Cardiac septum (tissue), 1 donor: ENCODE results near the gene TMEM131. TPM values are rescaled to one million over a fixed set of nuclear protein-coding genes. Genes with fewer than 3 reads are reported as not detected.

Source experiments
- DNase-seq: peaks from one replicate; pipeline ENCODE4 v3.0.0-alpha.2; 2020; ENCODE audit warnings: low spot score
- intact Hi-C: fragments of 100-400 bp; cut with DNase I; formaldehyde crosslinking; loops from one replicate; pipeline ENCODE4 v1.14.0; 2022
- total RNA-seq: library from RNA; stranded (reverse); fragmentation: NEBNext Ultra II Directional; extraction: Animal tissue kit (Norgen Biotek cat#: 25700); gene quantifications from one replicate; pipeline ENCODE4 v1.2.1, GENCODE V29; 2021
- donor health status: DM: no; HTN: no; CAD: no.

The TMEM131 gene
- total RNA-seq, 1 donor from 2014 or later, result 28.6 TPM

DNA sequence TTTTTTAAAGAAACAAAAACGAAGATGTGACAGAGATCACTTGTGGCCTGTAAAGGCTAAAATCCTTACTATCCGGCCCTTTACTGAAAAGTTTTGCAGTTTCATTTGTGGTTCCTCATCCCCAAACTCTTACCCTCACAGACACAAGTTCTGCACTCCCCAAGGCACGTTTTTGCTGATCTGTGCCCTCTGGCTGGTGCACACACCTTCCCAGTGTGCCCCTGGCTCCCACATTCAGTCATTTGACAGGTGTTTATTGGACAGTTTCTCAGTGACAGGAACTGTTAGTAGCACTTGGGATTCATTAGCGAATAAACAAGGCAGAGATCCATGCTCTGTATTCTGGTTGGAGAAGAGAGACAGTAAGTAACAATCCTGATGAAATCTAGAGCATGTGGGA is 259.6 kb downstream of the TMEM131 start:
- peak; percentile 33 for DNase-seq
- intact Hi-C loops, result no loop called here

- intact Hi-C loops, result no loop called here
Observed at GRCh38 chr2:97735161-97735561, 260.6 kb downstream of the TMEM131 start.

GRCh38 chr2:97734061-97735051 is 261.4 kb downstream of the TMEM131 start:
- intact Hi-C loops, result no loop called here
- DNase-seq, result peak; percentile 72

More at GRCh38 chr2:97735161-97735561, 260.6 kb downstream of the TMEM131 start:
- DNase-seq, result peak; percentile 65

DNA sequence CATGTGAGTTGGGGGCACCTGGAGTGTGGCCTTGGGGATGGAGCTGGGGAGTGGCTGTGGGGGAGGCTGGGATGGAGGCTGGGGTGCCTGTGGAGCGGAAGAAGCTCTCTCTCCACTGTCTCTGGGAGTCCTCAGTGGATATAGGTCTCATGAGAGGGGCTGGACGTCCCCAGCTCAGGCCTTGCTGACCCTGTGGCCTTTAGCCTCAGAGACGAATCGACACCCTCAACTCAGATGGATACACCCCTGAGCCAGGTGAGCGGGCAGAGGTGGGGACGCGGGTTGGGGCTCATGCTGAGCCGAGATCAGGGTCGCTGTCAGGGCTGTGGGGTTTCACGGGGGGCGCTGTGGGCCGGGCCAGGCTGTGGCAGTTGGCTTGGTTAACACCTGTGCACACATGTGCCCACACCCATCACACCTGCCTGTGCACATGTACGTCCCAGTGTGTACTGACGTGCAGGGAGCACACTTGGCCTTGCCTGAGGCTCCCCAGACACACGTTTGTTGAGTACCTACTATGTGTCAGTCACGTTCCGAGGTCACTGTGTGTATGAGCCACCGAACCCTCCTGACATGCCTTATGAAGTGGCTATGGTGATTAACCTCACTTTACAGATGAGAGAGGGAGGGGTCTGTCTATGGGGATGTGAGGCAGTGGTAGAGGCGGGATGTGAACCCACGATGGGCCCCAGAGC is 262.3 kb downstream of the TMEM131 start:
- DNase-seq, result peak; percentile 43
- intact Hi-C loops, result no loop called here

DNA sequence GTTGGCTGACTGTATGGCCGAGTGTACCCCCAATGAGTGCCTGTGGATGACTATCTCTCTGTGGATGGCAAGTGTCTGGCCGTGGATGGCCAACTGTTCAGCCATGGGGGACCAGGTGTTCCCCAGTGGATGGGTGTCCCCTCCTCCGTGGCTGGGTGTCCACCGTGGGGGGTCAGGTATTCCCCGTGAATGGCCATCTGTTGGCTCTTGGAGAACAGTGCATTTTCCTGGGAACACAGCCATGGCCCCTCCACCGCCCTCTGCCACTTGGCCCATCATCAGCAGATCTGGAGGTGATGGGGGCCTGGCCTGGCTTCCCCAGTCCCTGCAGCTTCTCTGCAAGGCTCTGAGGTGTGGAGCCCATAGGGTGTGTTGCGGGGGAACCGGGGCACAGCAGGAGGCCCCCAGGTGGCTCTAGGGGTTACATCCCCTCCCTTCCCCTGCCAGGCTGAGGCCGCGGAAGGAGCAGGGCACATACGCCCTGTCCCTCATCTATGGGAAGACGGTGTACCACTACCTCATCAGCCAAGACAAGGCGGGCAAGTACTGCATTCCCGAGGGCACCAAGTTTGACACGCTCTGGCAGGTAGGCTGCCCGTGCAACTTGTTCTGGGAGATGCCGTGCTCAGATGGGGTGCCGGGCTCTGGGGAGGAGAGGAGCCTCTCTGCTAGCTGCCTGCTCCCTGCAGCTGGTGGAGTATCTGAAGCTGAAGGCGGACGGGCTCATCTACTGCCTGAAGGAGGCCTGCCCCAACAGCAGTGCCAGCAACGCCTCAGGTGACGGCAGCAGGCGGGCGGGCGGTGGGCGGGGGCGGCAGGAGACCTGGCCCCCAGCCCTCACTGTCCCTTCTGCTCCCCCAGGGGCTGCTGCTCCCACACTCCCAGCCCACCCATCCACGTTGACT is 263.1 kb downstream of the TMEM131 start:
- DNase-seq, result peak; percentile 67
- intact Hi-C loops, result no loop called here

GRCh38 chr2:97731274-97732020 is 264.3 kb downstream of the TMEM131 start:
- DNase-seq, result peak; percentile 72
- intact Hi-C loops, result no loop called here

DNA sequence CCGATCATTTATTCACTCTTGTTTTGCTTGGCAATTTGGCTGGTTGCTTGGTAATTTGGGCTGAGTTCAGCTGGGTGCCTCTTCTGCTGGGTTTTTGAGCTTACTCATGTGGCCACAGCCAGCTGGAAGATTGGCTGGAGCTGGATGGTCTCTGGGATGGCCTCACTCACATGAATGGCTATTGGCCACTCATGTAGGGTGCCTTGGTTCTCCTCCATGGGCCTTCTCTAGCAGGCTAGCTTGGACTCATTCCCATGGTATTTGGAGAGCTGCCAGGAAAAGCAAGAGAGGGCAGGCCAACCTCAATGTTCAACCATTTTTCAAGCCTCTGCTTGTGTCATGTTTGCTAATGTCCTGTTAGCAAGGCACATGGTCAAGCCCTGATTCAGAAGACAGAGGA is 265.5 kb downstream of the TMEM131 start:
- intact Hi-C loops, result no loop called here
- no peak for DNase-seq

DNA sequence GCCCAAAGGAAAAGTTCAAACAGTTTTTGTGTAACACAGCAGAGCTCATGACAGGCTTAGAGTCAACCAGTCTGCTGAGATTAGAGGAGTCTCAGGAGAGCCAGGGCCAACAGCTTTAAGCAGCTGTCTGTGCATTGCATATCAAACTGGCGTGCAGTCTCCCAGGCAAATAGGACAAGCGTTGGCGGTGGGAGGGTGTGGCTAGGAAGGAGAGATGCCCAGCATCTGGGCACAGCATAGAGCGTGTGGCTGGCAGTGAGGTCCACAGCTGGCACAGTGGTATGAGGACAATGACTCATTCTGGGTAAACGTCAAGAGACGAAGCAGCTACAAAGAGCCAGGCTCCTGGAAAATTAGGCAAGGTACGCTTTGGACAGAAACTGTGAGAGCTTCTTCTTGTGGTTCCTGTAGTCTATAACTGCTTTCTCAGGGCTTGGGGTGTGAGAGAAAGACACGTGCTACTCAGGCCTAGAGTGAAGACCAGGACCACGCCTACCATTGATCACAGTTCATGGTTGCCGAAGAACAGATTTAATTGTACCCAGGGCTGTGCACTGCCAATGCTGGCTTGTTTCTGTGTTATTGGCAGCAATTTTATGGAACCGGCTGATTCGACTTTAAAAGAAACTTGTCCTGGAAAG is 267.5 kb downstream of the TMEM131 start:
- peak; percentile 55 for DNase-seq
- intact Hi-C loops, result no loop called here

- intact Hi-C loops, result no loop called here
- peak; percentile 6 for DNase-seq
Observed at GRCh38 chr2:97727296-97727695, 268.5 kb downstream of the TMEM131 start.

DNA sequence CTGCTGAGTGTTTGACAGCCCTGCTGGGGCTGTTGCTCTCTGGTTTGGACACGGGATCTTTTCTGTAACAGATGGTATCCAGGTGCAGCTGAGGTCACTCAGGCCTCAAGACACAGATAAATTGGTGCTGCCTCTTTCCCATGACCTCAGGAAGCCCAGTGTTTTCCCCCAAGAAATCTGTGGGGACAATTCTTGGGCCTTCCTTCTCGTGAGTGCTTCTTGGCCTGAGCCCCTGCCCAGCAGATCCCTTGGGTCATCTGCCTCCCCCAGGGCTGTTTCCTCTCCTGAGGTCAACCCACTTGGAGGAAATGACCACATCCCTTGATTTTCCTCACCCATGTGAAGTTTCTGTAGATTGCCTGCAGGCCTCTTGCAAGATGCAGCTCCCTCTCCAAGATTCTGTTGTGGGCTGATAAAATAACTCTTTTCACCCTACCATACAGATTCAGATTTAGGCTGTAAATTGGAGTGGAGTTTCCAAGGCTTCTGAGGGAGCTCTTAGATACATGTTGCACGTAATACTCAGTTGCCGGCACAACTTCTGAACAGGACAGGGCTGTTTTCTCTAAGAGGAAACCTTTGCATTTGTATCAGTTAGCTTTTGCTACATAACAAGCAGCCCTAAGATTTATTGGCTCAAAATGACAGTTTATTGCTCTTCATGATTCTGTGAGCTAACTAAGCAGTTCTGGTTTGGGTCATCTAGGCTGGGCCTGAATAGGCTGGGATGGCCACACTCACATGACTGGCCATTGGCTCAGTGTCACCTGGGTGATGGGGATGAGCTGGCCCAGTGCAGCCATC is 269.3 kb downstream of the TMEM131 start:
- intact Hi-C loops, result no loop called here
- DNase-seq, result no peak

DNA sequence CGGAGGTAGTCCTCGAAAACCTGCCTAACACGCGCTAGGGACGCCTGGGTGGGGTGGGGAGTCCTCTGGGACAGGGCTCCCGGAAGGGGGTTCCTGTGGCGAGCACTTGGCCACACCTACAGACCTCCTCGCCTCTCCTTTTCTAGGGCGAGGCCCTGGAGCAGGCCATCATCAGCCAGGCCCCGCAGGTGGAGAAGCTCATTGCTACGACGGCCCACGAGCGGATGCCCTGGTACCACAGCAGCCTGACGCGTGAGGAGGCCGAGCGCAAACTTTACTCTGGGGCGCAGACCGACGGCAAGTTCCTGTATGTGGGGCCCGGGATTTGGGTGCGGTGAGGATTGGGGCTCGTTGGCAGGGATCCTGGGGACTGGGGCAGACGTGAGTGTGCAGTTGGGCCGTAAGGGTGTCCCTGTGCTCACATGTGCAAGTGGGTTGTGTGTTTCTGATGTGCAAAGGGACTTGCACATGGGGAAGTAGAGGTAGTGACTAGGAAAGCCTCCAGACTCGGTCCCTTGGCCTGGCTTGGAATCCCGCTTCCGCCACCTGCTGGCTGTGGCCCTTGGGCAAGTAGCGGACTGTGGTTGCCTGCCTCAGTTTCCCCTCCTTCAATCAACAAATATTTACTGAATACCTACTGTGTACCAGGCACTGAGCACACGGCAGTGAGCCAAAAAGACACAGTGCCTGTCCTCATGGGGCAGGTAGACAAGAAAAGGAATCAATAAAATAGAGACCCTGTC is 270.6 kb downstream of the TMEM131 start:
- DNase-seq, result no peak
- intact Hi-C loops, result no loop called here

DNA sequence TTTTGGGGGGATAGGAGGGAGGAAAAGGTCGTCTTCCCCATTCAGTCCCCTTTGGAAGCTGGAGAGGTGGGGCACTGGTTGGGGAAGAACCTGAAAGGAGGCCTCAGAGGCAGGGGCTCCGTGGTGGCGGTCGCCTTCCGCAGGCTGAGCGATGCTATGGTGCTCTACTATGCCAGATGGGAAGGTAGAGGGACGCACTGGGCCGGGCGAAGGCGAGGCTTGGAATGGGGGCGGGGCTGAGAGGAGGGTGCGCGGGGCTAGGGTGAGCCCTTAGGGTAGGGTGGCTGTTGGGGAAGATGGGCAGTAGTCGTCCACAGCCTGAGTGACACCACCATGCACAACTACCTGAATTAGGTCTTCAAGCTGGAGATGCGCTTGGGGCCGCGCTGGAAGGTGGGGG is 271.2 kb downstream of the TMEM131 start:
- intact Hi-C loops, result no loop called here

DNA sequence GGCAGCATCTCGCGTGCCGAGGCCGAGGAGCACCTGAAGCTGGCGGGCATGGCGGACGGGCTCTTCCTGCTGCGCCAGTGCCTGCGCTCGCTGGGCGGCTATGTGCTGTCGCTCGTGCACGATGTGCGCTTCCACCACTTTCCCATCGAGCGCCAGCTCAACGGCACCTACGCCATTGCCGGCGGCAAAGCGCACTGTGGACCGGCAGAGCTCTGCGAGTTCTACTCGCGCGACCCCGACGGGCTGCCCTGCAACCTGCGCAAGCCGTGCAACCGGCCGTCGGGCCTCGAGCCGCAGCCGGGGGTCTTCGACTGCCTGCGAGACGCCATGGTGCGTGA is 271.7 kb downstream of the TMEM131 start:
- no peak for DNase-seq
- intact Hi-C loops, result no loop called here

More for the DNA sequence above, 271.2 kb downstream of the TMEM131 start:
- DNase-seq, result no peak

- DNase-seq, result no peak
- intact Hi-C loops, result no loop called here
Observed at GRCh38 chr2:97723156-97724072, 272.3 kb downstream of the TMEM131 start.

DNA sequence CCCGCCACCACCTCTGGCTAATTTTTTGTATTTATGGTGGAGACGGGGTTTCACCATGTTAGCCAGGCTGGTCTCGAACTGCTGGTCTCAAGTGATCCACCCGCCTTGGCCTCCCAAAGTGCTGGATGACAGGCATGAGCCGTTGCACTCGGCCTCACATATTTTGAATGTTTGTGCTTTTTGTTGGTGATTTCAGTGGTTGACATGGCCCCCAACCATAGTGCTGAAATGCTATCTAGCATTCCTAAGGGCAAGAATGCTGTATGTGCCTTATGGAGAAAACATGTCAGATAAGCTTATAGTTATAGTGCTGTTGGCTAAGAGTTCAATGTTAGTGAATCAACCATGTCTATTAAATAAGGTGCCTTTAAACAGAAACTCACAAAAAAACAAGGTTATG is 273.5 kb downstream of the TMEM131 start:
- no peak for DNase-seq
- intact Hi-C loops, result no loop called here

DNA sequence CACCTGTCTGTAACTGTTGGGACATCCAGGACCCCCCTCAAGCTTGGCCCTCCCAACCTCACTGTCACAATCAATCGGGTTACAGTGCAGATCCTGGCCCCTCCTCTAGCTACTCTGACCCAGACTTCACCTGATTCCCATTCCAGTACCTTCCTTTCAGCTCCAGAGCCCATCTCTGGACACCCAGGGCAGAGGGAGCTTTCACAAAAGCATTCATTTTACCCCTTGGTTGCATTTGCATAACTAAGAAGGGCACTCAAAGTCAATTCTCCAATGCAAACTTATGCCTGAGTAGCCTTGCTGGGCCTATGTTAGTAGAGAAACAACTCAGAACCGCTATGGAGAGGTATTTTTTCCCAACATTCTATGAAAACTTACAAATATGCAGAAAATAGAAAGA is 275.0 kb downstream of the TMEM131 start:
- no peak for DNase-seq
- intact Hi-C loops, result no loop called here
